B cell (primary cell): ENCODE measurements around the gene ALG9. TPM values are rescaled to one million over a fixed set of nuclear protein-coding genes. Genes with fewer than 3 reads are reported as not detected.

Experiments
- ATAC-seq: fragments of 200-7000 bp; cut with Tn5 transposase; one replicate; pipeline ENCODE4 v1.10.0; 2021; ENCODE audit warnings: low read depth, mild to moderate bottlenecking, moderate number of reproducible peaks, moderate library complexity
- CTCF ChIA-PET: fragments of 350-600 bp; sonication (Branson Sonifier 250); formaldehyde crosslinking; loops from one replicate; lab custom pipeline; 2021; ENCODE audit warnings: antibody characterized with exemption, inconsistent platforms; lab: Charles Lee
- POLR2A ChIA-PET: fragments of 350-600 bp; sonication (Branson Sonifier 250); formaldehyde crosslinking; loops from one replicate; lab custom pipeline; 2021; ENCODE audit warnings: antibody characterized with exemption; lab: Charles Lee
- DNase-seq: peaks from one replicate; pipeline ENCODE4 v3.0.0; 2013
- H2AFZ ChIP-seq: 2 replicates; pipeline ENCODE4 v1.6.1; 2012; ENCODE audit warnings: mild to moderate bottlenecking, low read depth, low read length; ENCODE audit not compliant: insufficient read depth, poor library complexity, severe bottlenecking
- H3K27ac ChIP-seq, 2 donors: 1 replicate in 1 of 2; 2 replicates in 1 of 2; pipeline ENCODE4 v1.5.1; 2012 to 2013; ENCODE audit warnings: low read length in 2 of 2, mild to moderate bottlenecking in 2 of 2, moderate library complexity in 1 of 2
- H3K27me3 ChIP-seq, 4 experiments: fragments of 200-600 bp in 1 of 4; sonication (generic) in 1 of 4; replicated peaks in 1 of 4; 1 replicate in 2 of 4; 2 replicates in 2 of 4; pipeline versions ENCODE4 v1.6.1 to v1.7.0; 2013 to 2016; ENCODE audit warnings: low read length in 3 of 4, mild to moderate bottlenecking in 2 of 4, mixed read lengths in 1 of 4, moderate library complexity in 1 of 4; ENCODE audit not compliant: insufficient read depth in 4 of 4, control insufficient read depth in 3 of 4; ENCODE audit errors: control extremely low read depth in 1 of 4
- H3K36me3 ChIP-seq, 2 experiments: replicated peaks in 1 of 2; 1 replicate in 1 of 2; 2 replicates in 1 of 2; pipeline versions ENCODE4 v1.6.1 to v1.7.1; 2013; ENCODE audit warnings: low read length in 1 of 2; ENCODE audit not compliant: insufficient read depth in 2 of 2, control insufficient read depth in 1 of 2; ENCODE audit errors: control extremely low read depth in 1 of 2, extremely low read depth in 1 of 2
- H3K4me1 ChIP-seq, 2 donors: fragments of 200-600 bp in 1 of 2; sonication (generic) in 1 of 2; 1 replicate in 1 of 2; 2 replicates in 1 of 2; pipeline versions ENCODE4 v1.5.1 to v1.6.1; 2013 to 2017; ENCODE audit warnings: low read length in 2 of 2; ENCODE audit not compliant: control insufficient read depth in 2 of 2, insufficient read depth in 2 of 2
- H3K4me2 ChIP-seq: replicated peaks from 2 replicates; pipeline ENCODE3; 2012; ENCODE audit warnings: mild to moderate bottlenecking, low read depth, low read length; ENCODE audit not compliant: poor library complexity, severe bottlenecking
- H3K4me3 ChIP-seq, 5 experiments: fragments of 200-600 bp in 1 of 5; sonication (generic) in 1 of 5; 1 replicate in 3 of 5; 2 replicates in 2 of 5; pipeline versions ENCODE4 v1.5.1 to v1.7.0; 2011 to 2016; ENCODE audit warnings: low read length in 4 of 5, mild to moderate bottlenecking in 4 of 5, low read depth in 2 of 5, control low read depth in 1 of 5, moderate library complexity in 1 of 5; ENCODE audit not compliant: insufficient read depth in 1 of 5; ENCODE audit errors: control extremely low read depth in 1 of 5, extremely low read depth in 1 of 5
- H3K79me2 ChIP-seq: fragments of 200-600 bp; sonication (generic); one replicate; pipeline ENCODE4 v1.6.0; 2016; ENCODE audit warnings: low read length; ENCODE audit not compliant: control insufficient read depth, insufficient read depth
- H3K9ac ChIP-seq: fragments of 200-600 bp; sonication (generic); 2 replicates; pipeline ENCODE4 v1.6.1; 2017; ENCODE audit warnings: mild to moderate bottlenecking, low read length, moderate library complexity
- H3K9me3 ChIP-seq, 3 donors: one replicate each; pipeline versions ENCODE4 v1.6.1 to v1.7.1; 2013; ENCODE audit warnings: low read length in 2 of 3; ENCODE audit not compliant: control insufficient read depth in 2 of 3, insufficient read depth in 1 of 3; ENCODE audit errors: control extremely low read depth in 1 of 3
- H4K20me1 ChIP-seq: 2 replicates; pipeline ENCODE4 v1.6.0; 2012; ENCODE audit warnings: mild to moderate bottlenecking, low read length; ENCODE audit not compliant: insufficient read depth, control insufficient read depth, poor library complexity, severe bottlenecking
- H3K27ac Mint-ChIP-seq: one replicate; pipeline ENCODE4 v1.8.0; 2021; ENCODE audit warnings: mixed read lengths
- H3K27me3 Mint-ChIP-seq: one replicate; pipeline ENCODE4 v1.8.0; 2021; ENCODE audit warnings: mixed read lengths
- H3K4me1 Mint-ChIP-seq: one replicate; pipeline ENCODE4 v1.8.0; 2021; ENCODE audit warnings: mixed read lengths
- H3K4me3 Mint-ChIP-seq: one replicate; pipeline ENCODE4 v1.8.0; 2021; ENCODE audit warnings: mixed read lengths
- H3K9me3 Mint-ChIP-seq: one replicate; pipeline ENCODE4 v1.8.0; 2022; ENCODE audit warnings: mixed read lengths; ENCODE audit not compliant: insufficient read depth
- CTCF ChIP-seq: fragments of 200-600 bp; IDR thresholded peaks from one replicate; pipeline ENCODE4 v1.8.0; 2022; ENCODE audit warnings: antibody characterized with exemption, mild to moderate bottlenecking
- EZH2 ChIP-seq: IDR thresholded peaks from 2 replicates; pipeline ENCODE4 v1.6.1; 2012; ENCODE audit warnings: borderline replicate concordance, low read depth, mild to moderate bottlenecking, moderate library complexity, low read length; ENCODE audit not compliant: insufficient read depth, poor library complexity, severe bottlenecking
- WGBS: methylation state at CpG from one replicate; pipeline ENCODE4 v1.1.5; 2013; ENCODE audit warnings: missing lambda C conversion rate; ENCODE audit not compliant: insufficient coverage; 5-methylcytosine and 5-hydroxymethylcytosine counted together
- intact Hi-C: fragments of 100-400 bp; cut with micrococcal nuclease; formaldehyde crosslinking; loops from one replicate; pipeline ENCODE4 v1.10.0; 2022
- polyA plus RNA-seq: library from polyadenylated mRNA; depleted of rRNA; stranded (reverse); fragments of >200 nt; gene quantifications from 2 replicates; pipeline ENCODE4 v1.2.3, GENCODE V29; 2012
- total RNA-seq, 2 donors: library from RNA; stranded (reverse); fragments of 120-200 nt in 1 of 2; gene quantifications; 1 replicate in 1 of 2; 2 replicates in 1 of 2; pipeline versions ENCODE4 v1.2.3 to v1.2.4, GENCODE V29; 2013 to 2022

The ALG9 gene
- total and polyA plus RNA-seq, 2 donors (not counting 1 experiment from before 2014, with no cell fraction given): 21.2 to 29.9 TPM

- intact Hi-C loops: no loop called here
- Histone ChIP-seq H3K79me2 (no peaks in the 10 kb centered on the region), H3K9me3 (no peaks in the 10 kb centered on the region), H3K9ac (no peak overlapping the region), H3K36me3 (peaks cover 3 to 12% of the 10 kb centered on the region in 2 experiments), H3K4me3 (no peak overlapping the region), H2AFZ (no peak overlapping the region), H4K20me1 (no peaks in the 10 kb centered on the region), H3K4me1 (no peaks in the 10 kb centered on the region), H3K27me3 (no peaks in the 10 kb centered on the region), H3K4me2 (no peak overlapping the region), H3K27ac (no peak overlapping the region)
- no peak for TF ChIP-seq EZH2
- no peak for TF ChIP-seq CTCF
- DNase-seq (no peak), ATAC-seq (no peak)
- Mint-ChIP-seq H3K9me3 (no peaks in the 10 kb centered on the region), H3K27ac (no peak overlapping the region), H3K4me3 (no peak overlapping the region), H3K27me3 (no peaks in the 10 kb centered on the region), H3K4me1 (no peaks in the 10 kb centered on the region)
- no CpG with 5 or more reads among the region's 1 CpG for WGBS
- ChIA-PET CTCF (no interaction called here), POLR2A (no interaction called here)
These were observed 57.3 kb downstream of the ALG9 start for GRCh38 chr11:111814106-111814505.

GRCh38 chr11:111812211-111812610 lies 59.2 kb downstream of the ALG9 start:
- POLR2A ChIA-PET: no interaction called here
- Histone ChIP-seq H2AFZ (no peak overlapping the region), H3K4me2 (no peak overlapping the region), H3K4me3 (no peak overlapping the region), H3K79me2 (no peaks in the 10 kb centered on the region), H3K9ac (no peak overlapping the region), H3K27ac (no peak overlapping the region), H3K9me3 (no peaks in the 10 kb centered on the region), H3K4me1 (no peaks in the 10 kb centered on the region), H3K27me3 (no peaks in the 10 kb centered on the region), H4K20me1 (no peaks in the 10 kb centered on the region), H3K36me3 (peaks cover 3 to 28% of the 10 kb centered on the region in 2 experiments)
- no peaks in the 10 kb centered on the region for H3K9me3 Mint-ChIP-seq
- no peak overlapping the region for H3K27ac Mint-ChIP-seq
- TF ChIP-seq EZH2: no peak
- no peak for TF ChIP-seq CTCF
- CTCF ChIA-PET: no interaction called here
- H3K4me3 Mint-ChIP-seq: no peak overlapping the region
- intact Hi-C loops: no loop called here
- ATAC-seq: no peak
- no peak for DNase-seq
- 100% methylated on average over 1 of the region's 2 CpGs for WGBS
- no peaks in the 10 kb centered on the region for H3K27me3 Mint-ChIP-seq
- no peaks in the 10 kb centered on the region for H3K4me1 Mint-ChIP-seq
